Stimulated activated CD4-positive, alpha-beta T cell treated with anti-CD3 and anti-CD28 coated beads, Interleukin-12 subunit alpha, Interleukin-12 subunit beta, amount 100 ng/mL, for 24 hours (primary cell): Measurements from ENCODE around the gene MED17.

Source experiments
- DNase-seq, 2 experiments: peaks; one replicate each; pipeline ENCODE4 v3.0.0-alpha.2; 2020; ENCODE audit warnings: low read depth in 2 of 2

The MED17 gene

DNA sequence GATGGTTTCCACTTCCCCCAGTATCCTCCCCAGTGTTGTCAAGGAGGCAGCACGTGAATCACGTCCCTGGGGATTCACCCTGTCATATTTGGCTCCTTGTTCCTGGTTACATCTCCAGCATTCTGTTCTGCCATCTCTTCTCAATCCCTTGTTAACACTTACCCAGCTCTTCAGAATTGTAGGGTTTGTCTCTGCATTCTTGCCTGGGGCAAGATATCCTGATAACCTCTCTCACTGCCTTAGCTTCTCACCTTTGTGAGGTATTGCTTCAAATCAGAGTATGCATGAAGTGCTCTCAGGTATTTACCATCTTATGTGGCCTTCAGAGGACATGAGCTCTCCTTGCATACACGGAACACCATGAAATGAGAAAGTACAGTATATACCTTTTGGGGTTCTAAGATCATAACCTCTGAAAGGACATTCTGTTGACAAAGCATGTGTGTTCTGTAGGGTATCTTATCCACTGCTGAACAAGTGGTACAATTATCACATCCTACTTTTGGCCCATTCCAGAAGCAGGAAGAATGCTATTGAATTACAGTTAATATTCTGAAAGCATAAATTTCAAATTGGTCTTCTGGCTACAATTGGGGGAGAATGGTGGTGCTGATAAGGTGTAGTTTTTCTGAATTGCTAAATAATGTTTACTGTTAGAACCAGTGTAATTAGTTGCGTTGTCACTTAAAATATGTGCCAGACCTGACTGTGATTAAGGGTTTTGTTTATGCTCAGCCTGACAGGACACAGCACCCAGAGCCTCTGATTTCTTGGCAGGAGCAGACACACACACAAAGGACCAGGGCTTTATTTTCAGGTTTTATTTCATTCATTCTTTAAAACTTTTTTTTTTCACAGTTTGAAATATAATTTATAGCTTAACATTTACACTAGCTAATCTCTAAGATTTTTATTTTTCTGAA, 33.6 kb downstream of the MED17 start:
- no peak for DNase-seq

DNA sequence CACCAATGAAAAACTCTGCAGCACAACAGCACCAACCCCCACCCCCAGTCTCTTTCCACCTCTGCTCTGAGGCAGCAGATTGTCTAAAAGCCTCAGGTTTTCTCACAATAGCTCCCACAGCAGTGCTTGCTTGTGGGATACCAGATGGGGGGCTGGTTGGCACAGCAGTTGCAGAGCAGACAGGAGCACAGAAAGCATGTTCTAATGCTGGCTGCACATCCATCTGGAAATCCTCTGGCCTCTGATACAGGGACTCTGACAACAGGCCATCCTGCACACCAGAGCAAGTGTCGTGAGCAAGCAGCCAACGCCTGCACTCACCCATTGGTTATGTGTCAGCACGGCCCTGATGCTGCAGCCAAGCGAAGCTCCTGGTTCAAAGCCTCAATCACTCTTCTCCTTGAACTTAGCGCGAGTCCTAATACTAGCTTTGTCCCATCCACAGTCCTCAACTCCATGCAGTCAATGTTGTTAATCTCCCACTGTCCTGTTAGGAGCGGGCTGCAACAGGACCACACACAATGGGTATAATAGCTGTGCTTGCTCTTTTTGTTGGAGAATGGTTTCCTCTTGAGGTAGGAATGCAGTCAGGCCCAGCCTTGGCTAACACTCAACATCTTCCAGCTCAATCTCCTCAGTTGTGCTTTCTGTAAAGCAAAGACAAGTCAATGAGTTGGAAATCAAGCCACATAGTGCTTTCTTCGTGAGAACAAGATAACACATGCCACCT, 36.0 kb downstream of the MED17 start:
- no peak for DNase-seq

DNA sequence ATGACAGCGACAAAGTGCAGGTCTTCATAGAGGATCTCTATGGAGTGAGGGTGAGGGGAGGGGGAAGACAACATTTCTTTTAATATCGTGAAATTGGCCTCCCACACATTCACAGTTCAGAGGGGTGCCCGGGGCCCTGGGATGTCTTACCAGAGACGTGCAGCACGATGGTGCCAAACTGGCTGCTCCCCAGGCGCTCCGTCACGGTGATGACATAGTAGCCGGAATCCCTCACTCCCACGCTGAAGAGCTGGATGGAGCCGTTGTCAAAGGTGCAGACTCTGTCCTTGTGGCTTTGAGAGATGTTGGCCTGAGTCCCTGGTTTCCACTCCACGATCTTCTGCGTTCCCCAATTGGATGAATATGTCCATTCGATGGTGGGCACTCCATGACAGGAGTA, 36.8 kb downstream of the MED17 start:
- DNase-seq = no peak

DNA sequence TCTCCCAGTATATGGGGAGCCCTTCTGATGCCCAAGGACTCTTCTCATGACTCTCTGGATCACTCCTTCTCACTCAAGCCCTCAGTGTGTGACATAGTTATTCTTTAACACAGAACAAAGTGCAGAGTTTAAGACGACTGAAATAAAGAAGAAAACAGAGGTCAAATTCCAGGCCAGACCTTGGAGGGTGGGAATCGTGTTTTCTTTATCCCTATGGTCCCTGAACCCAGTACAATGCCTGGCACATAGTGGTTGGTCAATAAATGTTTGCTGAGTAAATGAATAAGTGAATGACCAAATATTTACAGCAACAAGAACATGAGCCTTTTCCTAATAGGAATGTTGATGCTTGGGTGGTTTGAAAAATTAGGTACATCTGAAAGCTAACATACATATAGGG, 37.5 kb downstream of the MED17 start:
- DNase-seq = no peak

DNA sequence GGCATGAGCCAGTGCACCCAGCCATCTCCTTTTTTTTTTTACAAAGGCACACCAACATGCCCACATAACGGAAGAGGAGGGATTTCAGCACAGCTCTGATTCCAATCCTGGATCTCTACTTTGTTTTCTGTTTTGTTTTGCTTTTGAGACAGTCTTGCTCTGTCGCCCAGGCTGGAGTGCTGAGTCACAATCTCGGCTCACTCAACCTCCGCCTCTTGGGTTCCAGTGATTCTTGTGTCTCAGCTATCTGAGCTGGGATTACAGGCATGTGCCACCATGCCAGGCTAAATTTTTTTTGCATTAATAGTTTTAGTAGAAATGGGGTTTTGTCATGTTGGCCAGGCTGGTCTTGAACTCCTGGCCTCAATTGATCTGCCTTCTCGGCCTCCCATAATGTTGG, 38.3 kb downstream of the MED17 start:
- no peak for DNase-seq

DNA sequence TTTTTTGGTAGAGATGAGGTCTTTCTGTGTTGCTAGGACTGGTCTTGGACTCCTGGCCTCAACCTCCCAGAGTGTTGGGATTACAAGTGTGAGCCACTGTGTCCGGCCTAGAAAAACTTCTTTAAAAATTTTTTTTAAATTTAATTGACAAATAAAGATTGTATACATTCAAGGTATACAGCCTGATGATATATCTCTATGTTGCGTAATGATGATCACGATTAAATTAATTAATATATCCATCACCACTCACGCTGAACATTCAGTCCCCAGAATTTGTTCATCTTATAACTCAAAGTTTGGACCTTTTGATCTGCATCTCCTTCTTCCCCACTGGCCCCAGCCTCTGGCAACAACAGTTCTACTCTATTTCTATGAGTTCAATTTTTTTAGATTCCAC, 39.1 kb downstream of the MED17 start:
- no peak for DNase-seq

DNA sequence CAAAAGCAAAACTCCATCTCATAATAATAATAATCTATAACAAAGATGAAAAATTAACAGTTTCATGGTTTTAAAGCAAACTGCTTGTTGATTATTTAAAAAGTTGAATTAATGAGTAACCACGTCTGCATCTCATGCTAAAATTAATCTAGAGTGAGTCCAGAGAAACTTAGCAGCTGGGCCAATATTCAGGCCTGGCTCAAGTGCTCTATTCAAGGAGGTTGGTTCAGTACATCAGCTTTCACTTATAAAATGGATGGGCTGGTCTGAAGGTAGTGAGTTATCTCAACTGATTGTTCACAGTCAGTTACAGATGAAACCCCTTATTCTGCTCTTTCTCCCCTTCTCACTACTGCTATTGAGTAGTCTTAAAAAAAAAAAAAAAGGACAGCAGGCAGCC, 43.3 kb downstream of the MED17 start:
- DNase-seq = no peak

DNA sequence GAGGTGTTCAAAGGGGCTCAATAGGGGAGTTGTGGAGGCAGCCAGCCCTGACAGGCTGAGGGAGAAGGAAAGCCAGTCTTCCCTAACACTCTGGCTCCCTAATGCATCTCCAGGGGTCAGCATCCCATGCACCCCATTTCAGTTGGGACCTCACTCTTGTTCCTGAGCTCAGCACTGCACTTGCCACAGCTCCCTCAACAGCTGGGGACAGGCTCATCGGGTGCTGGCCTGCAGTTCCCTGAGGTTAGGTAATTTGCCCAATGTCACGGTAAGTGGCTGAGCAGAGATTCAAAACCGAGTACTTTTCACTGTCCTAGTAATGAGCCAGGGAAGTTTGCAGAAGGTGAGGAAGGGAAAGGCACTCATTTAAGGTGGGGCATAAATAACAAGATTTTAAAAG, 45.5 kb downstream of the MED17 start:
- no peak for DNase-seq

DNA sequence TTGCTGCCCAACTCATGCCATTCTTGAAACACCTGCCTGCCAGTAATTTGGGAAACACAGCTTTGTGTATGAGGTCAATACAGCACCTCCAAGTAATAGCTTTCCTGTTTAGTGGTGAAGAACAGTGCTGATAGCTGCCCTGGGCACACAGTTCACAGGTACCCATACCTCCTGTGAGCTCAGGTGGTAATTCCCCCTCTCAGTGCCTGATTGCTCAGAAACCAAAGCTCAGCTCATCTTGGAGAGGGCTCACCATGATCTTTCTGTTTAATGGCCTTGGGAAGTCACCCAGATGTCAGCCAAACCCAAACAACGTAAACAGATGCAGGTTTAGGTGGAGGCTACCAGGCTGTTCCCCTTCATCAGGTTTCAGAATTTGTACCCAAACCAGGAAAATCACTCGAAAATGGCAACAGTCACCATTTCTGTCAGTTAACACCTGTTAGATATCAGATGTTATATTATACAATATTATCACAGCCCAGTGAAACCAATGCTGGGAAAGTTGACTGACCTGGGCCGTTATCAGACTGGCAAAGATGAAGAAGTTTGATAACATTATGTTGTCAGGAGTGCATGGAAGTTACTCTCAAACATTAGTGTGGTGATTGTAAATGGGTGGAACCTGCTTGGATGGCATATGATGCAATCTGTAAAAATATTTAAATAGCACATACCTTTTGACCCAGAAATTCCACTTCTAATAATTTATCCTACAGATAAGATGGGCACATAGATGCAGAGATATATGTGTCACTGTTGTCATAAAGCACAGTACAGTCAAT, 47.5 kb downstream of the MED17 start:
- DNase-seq = no peak

DNA sequence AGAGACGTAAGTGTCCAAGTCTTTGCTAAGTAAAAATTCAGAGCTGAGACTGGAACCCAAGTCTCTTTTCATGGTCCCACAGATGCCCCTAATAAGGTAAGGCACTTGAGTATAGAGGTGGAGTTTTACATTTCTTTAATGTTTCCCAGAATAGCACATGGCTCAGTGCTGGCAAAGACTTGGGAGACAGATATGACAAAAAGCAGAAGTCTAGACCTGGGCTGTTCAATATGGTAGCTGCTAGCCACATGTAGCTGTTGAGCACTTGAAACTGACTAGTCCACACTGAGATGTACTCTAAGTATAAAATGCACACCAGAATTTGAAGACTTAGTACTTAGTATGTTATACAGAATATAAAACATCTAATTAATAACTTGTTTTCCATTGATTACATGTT, 48.7 kb downstream of the MED17 start:
- no peak for DNase-seq

DNA sequence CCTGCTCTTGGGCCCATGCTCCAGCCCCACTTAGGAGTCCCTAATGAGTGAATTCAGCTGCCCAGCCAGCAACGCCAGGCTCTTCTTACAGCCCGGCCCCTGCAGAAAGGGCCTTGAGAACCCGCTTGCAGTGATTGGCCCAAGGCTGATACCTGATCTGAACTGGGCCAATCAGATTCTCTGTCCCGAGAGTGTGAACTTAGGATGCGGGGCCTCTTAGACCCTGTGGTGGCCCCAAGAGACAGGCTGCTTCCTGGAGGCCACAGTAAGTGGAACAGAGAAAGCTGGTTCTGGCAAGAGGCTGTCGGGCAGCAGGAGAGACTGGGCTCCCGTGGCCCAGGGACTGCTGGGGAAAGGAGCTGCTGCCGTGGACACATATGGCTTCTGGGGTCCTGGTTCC, 54.9 kb downstream of the MED17 start:
- DNase-seq = no peak

DNA sequence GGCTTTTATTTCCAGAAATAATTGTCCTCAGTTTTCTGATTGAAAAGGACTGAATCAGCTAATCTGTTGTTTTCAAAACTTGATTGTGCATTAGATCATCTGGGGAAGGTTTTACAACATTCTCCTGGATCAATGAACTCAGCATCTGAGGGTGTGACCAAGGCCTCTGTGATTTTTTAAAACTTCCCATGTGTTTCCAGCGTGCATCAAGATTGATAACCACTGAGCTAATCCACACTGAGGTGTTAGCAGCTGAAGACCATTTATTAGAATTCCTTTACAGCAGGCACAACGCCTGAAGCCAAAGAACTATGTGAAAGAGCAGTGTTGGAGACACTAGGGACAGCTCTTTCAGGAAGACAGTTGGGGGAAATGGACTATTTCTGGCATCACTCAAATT, 56.1 kb downstream of the MED17 start:
- DNase-seq = no peak

DNA sequence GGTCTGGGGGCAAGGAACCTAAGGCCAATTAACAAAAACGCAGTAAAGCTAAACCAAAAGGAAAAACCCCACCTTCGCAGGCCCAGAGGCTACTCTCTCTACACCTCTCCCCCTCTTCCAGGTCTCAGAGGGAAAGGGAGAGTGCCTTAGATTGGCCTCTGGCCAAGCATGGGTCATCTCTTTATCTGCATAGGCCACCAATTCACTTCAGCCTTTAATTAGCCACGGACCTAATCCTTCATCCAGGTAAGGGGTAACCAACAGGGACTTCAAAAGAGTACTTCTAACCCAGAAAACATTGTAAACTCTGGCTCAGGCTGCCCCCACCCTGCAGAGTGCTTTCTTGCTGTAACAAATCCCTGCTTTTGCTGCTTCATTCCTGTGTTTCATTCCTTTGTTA, 56.9 kb downstream of the MED17 start:
- DNase-seq = no peak

DNA sequence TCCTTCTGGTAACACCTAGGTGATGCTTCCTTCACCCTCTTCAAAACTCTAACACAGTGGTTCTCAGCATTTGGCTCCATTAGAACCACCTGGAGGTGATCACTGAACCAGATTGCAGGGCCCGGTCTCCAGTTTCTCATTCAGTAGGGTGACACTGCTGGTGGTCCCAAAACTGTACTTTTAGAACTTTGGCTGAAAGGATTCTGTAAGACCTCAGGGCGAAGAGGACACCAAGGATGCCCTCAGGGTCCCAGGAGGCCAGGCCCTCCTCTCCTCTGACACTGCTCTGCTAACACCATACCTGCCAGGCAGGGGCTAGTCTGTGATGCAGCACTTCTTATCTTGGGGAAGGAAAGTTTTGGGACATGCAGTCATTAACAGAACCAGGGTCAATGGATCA, 57.4 kb downstream of the MED17 start:
- DNase-seq = no peak

DNA sequence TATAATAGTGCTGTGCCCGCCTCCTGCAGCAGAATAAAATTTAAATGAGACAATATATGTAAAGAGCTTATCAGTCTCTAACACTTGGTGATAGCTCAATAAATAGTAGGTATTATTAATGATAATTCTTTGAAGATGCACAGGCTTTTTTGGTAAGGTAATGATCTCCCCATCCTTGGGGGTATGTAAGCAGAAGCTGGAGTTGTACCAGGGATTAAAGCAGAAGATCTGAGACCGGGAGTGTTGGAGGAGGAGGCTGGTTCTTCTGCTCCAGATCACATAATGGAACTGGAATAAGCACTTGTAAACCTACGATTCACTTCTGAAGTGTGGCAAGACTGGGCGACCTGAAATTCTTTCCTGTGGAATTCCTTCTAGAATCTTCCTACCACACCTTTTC, 58.0 kb downstream of the MED17 start:
- DNase-seq = no peak

DNA sequence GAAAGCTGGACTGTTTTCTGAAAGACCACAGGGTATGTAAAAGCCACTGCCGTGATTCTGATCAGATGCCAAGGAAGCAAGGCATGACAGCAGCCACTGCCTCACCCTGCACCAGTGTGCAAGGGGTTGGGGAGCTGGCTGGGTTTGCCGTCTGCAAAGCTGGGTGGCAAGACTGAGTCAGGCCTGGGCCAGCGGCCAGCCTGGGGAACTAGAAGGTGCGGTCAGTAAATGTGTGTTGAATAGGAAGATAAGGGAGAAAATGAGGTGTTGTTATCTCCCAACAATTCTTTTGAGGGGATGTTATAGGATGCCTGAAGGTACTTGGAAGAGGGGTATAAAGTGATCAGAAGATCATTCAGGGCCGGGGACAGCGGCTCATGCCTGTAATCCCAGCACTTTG, 58.4 kb downstream of the MED17 start:
- no peak for DNase-seq

DNA sequence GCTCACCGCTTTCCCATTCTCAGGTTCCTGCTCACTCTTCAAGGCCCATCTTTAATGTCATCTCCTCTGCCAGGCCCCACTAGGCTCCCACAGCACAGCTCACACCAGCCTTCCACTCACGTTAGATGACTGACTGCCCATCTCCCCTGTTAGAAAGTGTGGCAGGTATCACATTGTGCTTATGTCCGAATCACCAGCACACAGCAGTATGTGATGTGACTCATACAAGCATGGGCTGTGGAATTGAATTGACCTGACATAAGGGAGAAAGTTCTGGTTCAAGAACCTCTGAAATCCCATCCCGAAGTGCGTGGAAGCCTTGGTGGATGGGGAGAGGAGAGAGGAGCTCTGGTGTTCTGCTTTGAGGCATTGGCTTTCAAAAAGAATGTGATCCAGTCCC, 59.8 kb downstream of the MED17 start:
- DNase-seq = no peak

DNA sequence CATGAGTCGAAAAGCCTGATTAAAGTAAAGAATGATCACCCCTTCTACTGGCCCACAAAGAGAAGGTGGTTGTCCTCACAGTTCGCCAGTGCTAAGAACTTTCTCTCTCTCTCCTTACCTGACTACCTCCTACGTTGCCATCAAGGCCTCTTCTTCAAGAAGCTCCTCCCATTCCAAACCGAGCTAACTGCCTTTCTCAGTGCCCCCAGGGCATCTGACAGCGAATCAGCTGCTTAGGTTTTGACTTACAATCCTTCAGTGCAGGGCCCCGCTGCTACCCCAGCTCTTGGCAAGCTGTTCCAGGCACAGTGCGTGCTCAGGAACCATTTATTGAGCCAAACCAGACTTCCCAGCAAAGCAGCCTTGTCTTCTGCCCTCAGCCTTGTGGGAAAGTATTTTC, 60.5 kb downstream of the MED17 start:
- no peak for DNase-seq

DNA sequence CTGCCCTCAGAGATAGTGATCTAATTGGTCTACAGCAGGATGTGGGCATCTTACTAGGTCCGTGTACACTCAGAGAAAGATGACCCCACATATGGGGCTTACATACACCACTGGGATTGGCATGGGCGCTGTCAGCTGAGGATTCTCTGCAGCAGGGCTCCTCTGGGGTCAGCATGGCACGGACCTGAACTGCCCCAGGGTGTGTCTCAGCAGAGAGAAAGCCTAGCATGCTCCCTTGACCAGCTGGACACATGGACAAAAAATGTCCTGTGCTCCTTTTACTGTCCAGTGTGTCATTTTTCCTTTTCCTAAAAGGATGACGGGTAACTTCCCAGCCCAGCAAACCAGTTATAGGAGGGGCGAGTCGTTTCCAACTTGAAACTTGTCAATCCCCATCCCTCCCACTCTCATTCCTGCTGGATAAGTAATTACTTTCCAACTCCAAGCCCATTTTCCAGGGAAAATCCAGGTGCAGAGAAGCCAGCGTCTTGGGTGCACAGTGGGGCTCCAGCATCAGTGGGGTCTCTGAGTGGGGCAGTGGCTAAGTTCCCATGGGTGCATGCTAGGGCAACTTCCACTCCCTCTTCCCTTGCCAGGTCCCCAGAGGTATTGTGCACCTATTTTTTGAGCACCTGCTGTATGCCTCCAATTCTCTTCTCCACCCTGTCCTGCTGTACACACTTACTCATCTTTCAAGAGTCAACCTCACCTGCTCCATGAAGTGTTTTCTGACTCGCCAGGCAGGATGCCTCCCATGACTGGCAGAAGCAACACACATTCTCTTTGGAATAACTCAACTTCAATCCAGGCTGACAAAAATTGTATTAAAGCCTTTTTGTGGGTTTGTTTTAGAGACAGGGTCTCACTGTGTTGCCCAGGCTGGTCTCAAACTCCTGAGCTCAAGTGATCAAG, 61.4 kb downstream of the MED17 start:
- DNase-seq = no peak

DNA sequence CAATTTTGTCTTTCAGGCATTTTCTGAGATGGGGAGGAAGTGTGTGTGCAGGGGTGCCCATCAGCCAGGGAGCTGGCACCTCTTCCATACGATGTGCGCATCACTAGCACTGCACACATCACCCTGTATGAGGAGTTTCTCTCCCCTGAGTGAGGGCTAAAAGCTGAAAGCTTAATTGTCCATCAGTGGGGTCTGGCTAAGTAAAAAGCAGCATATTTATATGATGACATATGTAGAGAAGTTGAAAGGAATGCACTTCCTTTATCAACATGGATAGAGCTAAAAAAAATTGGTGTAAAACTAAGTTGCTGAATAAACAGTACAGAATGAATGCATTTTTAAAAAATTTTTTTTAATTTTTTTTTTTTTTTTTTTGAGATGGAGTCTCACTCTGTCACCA, 62.3 kb downstream of the MED17 start:
- no peak for DNase-seq

DNA sequence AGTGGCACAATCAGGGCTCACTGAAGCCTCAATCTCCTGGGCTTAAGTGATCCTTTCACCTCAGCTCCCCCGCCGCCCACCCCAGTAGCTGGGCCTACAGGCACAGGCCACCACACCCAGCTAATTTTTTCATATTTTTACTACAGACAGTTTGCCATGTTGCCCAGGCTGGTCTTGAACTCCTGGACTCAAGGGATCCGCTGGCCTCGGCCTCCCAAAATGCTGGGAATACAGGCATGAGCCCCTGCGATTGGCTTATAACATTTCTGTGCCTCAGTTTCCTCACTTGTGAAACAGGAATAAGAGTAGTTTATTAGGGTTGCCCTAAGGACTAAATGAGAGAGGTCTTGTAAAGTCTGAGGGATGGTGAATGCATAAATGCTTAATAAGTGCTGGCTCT, 65.1 kb downstream of the MED17 start:
- no peak for DNase-seq
